Peyer's patch (tissue), 4 donors: ENCODE measurements around the gene SLC43A3.

ENCODE experiments used
- CTCF ChIP-seq, 6 experiments: fragments of 450-650 bp in 4 of 6; fragments of 200-600 bp in 2 of 6; sonication (generic) in 1 of 6; IDR thresholded peaks; one replicate each; pipeline ENCODE4 v1.5.1; 2017 to 2019; ENCODE audit warnings: antibody characterized with exemption in 6 of 6, mild to moderate bottlenecking in 3 of 6, moderate library complexity in 1 of 6
- POLR2A ChIP-seq, 2 donors: fragments of 450-650 bp; IDR thresholded peaks; one replicate each; pipeline ENCODE4 v1.5.1; 2017; ENCODE audit warnings: antibody characterized with exemption in 2 of 2, mild to moderate bottlenecking in 2 of 2, moderate library complexity in 2 of 2

GRCh38 chr11:57399972-57400578, 26.8 kb downstream of the SLC43A3 start:
- TF ChIP-seq POLR2A (IDR thresholded peaks at IDR 0.05), result no peak
- no peak for TF ChIP-seq CTCF (IDR thresholded peaks at IDR 0.05)
